Fibroblast of the aortic adventitia (primary cell): ENCODE data around the gene AKAP6. TPM values are rescaled to one million over a fixed set of nuclear protein-coding genes. Genes with fewer than 3 reads are reported as not detected.

ENCODE experiments used
- DNase-seq: peaks from one replicate; pipeline ENCODE4 v3.0.0-alpha.2; 2010; ENCODE audit warnings: low read depth
- H3K4me3 ChIP-seq: 2 replicates; pipeline ENCODE4 v1.5.1; 2011; ENCODE audit warnings: low read depth, mild to moderate bottlenecking, control low read depth, low read length, moderate library complexity
- total RNA-seq: library from RNA; depleted of rRNA; stranded (reverse); fragments of >200 nt; gene quantifications from 2 replicates; pipeline ENCODE4 v1.2.3, GENCODE V29; 2012; ENCODE audit warnings: low replicate concordance
- TF ChIP-seq, protein P1 (sequence below): IDR thresholded peaks from 2 replicates; pipeline ENCODE4 v1.5.1; 2011; ENCODE audit warnings: mild to moderate bottlenecking, low read length, control low read depth, inconsistent platforms; ENCODE audit not compliant: insufficient read depth

The AKAP6 gene
- total RNA-seq, 1 donor, result 2.2 TPM

GRCh38 chr14:32826404-32827082 is 497.4 kb downstream of the AKAP6 start:
- DNase-seq, result peak; percentile 49
- no peak overlapping the region for H3K4me3 ChIP-seq
- TF ChIP-seq, protein P1, sequence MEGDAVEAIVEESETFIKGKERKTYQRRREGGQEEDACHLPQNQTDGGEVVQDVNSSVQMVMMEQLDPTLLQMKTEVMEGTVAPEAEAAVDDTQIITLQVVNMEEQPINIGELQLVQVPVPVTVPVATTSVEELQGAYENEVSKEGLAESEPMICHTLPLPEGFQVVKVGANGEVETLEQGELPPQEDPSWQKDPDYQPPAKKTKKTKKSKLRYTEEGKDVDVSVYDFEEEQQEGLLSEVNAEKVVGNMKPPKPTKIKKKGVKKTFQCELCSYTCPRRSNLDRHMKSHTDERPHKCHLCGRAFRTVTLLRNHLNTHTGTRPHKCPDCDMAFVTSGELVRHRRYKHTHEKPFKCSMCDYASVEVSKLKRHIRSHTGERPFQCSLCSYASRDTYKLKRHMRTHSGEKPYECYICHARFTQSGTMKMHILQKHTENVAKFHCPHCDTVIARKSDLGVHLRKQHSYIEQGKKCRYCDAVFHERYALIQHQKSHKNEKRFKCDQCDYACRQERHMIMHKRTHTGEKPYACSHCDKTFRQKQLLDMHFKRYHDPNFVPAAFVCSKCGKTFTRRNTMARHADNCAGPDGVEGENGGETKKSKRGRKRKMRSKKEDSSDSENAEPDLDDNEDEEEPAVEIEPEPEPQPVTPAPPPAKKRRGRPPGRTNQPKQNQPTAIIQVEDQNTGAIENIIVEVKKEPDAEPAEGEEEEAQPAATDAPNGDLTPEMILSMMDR, result peak; percentile 29

DNA sequence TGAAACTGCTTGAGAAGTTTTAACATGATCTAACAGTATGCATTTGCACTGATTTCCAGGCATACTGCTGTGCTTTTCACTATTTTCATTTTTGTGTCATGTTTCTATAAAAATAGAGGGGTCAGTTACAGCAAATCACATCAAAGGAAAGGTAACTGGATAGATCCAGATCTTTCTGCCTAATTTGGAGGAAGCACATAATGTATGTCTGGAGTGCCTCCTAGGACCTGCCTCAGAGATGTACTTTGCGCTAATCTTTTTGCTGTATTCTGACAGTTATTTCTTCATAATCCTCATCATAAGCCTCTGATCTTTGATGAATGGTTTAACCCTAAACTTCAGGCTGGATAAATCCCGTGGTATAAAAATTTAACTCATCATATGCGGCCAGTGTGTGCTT is 498.4 kb downstream of the AKAP6 start:
- DNase-seq, result no peak
- TF ChIP-seq, protein P1, result no peak
- no peak overlapping the region for H3K4me3 ChIP-seq

- DNase-seq, result no peak
- TF ChIP-seq, protein P1, result no peak
These were observed 506.8 kb downstream of the AKAP6 start for GRCh38 chr14:32835924-32836323.

DNA sequence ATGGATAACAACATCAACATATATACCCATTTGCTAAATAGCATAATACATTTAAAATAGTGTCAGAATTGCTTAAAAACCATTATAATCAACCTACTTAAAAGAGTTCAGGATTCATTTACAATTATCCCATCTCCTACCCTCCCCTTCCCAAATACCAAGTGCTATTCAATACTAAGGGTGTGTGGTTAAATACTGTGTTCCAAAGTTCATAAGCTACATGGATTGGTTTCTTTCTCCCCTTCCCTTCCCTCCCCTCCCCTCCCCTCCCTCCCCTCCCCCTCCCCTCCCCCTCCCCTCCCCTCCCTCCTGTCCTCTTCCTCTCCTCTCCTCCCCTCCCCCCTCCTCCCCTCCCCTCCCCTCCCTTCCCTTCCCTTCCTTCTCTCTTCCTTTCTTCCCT is 512.6 kb downstream of the AKAP6 start:
- no peak overlapping the region for H3K4me3 ChIP-seq
- no peak for DNase-seq
- TF ChIP-seq, protein P1, result no peak

More at GRCh38 chr14:32835924-32836323, 506.8 kb downstream of the AKAP6 start:
- H3K4me3 ChIP-seq, result no peak overlapping the region

DNA sequence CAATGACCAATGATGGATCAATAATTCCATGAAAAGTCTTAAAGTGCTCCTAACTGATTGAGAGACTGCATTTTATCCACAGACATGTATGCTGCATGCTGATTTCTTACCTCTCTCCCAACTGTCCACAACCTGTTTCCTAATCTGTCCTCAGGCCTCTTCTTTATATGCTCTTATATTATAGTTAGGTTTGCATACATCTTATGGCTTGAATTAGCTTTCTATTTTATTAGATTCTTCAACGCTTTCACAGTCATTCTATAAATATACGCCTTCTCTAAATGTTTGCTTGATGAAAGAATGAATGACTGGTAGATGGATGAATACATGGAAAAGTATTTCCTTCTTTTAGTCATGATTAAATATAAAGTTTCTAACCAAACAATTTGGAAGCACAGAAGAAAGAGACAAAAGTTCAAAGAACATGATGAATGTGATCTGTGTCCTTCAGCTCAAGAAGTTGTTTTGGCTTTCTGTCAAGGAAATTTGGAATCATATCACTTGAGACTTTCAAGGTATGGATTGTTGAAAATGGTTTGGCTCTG is 517.8 kb downstream of the AKAP6 start:
- H3K4me3 ChIP-seq, result no peak overlapping the region
- no peak for DNase-seq
- TF ChIP-seq, protein P1, result no peak

DNA sequence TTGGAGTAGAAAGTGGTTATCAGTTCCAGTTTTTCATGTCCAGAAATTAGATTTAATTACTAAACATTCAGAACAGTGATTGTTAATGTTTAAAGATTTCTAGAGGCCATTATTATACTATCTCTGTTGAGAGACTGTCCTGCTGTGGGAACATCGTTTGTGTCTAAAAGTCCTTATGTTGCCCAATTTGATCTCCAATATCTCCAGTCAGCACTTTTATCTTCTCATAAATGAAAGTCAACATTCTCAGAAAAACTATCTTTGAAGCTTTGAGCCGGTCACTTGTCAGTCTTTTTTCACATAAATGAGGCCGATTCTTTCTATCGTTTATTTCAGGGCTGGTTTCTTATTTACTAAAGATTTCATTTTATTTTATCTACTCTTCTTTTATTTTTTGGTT is 518.8 kb downstream of the AKAP6 start:
- TF ChIP-seq, protein P1, result no peak
- no peak for DNase-seq
- H3K4me3 ChIP-seq, result no peak overlapping the region
